ENCODE measurements around the gene TMEM97. TPM values are rescaled to one million over a fixed set of nuclear protein-coding genes. Genes with fewer than 3 reads are reported as not detected.

Gene TMEM97
- total RNA-seq, 5 donors from 2014 or later (not counting 1 experiment from before 2014, with no cell fraction given) = 3.4 to 7.2 (median 5.1) TPM

DNA sequence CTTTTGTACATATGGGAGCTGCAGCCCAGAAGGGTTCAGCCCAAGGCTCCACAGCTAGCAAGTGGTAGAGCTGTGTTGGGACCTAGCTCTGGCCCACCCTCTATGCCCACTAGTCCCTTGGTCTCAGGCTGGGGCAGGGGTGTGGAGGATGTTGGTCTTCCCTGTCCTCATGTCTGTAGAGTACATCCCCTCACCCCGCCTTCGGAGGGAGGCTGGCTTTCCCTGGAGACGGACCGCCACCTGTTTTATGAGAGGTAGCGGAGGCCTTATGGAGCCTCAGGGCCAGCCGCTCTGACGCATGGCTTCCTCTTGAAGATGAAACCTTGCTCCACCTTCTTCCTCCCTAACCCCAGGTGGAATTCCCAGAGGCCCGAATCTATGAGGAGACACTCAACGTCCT is 25.0 kb downstream of the TMEM97 start:
- Mint-ChIP-seq H3K27me3 (no peaks in the 10 kb centered on the region), H3K27ac (no peak overlapping the region), H3K4me3 (no peak overlapping the region), H3K4me1 (peaks cover 0 to 2% (median 0%) of the 10 kb centered on the region in 3 donors), H3K9me3 (no peaks in the 10 kb centered on the region), H3K36me3 (peaks cover 24% of the 10 kb centered on the region)
- 94% methylated on average over 7 of the region's 9 CpGs for WGBS (ENCODE audit: insufficient coverage)
- Histone ChIP-seq H3K27me3 (replicated peaks in 1 of 2; ENCODE audit: control insufficient read depth in 2 of 2, extremely low read depth in 1 of 2, insufficient read depth in 2 of 2, low read length in 1 of 2) (no peaks in the 10 kb centered on the region), H3K36me3 (ENCODE audit: control insufficient read depth in 2 of 2, extremely low read depth in 1 of 2, insufficient read depth in 1 of 2, low read length in 1 of 2) (peaks cover 16 to 92% of the 10 kb centered on the region in 2 donors), H3K27ac (ENCODE audit: low read length) (no peak overlapping the region), H3K4me3 (ENCODE audit: control insufficient read depth in 1 of 2, extremely low read depth in 1 of 2, low read length in 1 of 2) (no peak overlapping the region), H3K9me3 (no peaks in the 10 kb centered on the region), H3K4me1 (ENCODE audit: control insufficient read depth in 1 of 2, extremely low read depth in 1 of 2, insufficient read depth in 2 of 2, low read length in 2 of 2) (no peaks in the 10 kb centered on the region)
- ATAC-seq (replicated peaks in 1 of 4) (no peak), DNase-seq (no peak)
- CTCF ChIA-PET = no interaction called here
- POLR2A ChIA-PET = no interaction called here

DNA sequence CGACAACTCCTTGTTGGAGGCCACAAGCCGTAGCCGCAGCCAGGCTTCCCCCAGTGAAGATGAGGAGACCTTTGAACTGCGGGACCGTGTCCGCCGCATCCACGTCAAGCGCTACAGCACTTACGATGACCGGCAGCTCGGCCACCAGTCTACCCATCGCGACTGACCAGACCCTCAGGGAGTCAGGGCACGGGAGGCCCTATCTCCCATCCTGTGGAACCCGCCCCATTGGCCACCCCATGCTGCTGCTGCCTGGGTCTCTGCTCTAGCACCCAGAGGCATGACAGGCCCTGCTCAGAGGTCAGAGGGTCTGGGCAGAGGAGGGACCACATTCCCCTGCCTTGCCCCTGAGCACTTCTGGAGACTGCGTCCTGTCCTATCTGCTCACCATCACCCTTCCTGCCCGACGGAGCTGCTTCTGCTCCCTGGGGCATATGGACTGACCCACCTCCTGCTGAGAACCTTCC is 25.5 kb downstream of the TMEM97 start:
- Mint-ChIP-seq H3K4me1 (no peaks in the 10 kb centered on the region), H3K9me3 (no peaks in the 10 kb centered on the region), H3K4me3 (no peak overlapping the region), H3K27me3 (no peaks in the 10 kb centered on the region), H3K27ac (no peak overlapping the region), H3K36me3 (peaks cover 21% of the 10 kb centered on the region)
- POLR2A ChIA-PET = no interaction called here
- Histone ChIP-seq H3K4me3 (ENCODE audit: control insufficient read depth in 1 of 2, extremely low read depth in 1 of 2, low read length in 1 of 2) (no peak overlapping the region), H3K27me3 (replicated peaks in 1 of 2; ENCODE audit: control insufficient read depth in 2 of 2, extremely low read depth in 1 of 2, insufficient read depth in 2 of 2, low read length in 1 of 2) (no peaks in the 10 kb centered on the region), H3K4me1 (ENCODE audit: control insufficient read depth in 1 of 2, extremely low read depth in 1 of 2, insufficient read depth in 2 of 2, low read length in 2 of 2) (no peaks in the 10 kb centered on the region), H3K9me3 (no peaks in the 10 kb centered on the region), H3K36me3 (ENCODE audit: control insufficient read depth in 2 of 2, extremely low read depth in 1 of 2, insufficient read depth in 1 of 2, low read length in 1 of 2) (peaks cover 17 to 93% of the 10 kb centered on the region in 2 donors), H3K27ac (ENCODE audit: low read length) (no peak overlapping the region)
- CTCF ChIA-PET = no interaction called here
- WGBS (ENCODE audit: insufficient coverage) = 99% methylated on average over 16 of the region's 19 CpGs
- ATAC-seq (replicated peaks in 1 of 4) = no peak
- no peak for DNase-seq

DNA sequence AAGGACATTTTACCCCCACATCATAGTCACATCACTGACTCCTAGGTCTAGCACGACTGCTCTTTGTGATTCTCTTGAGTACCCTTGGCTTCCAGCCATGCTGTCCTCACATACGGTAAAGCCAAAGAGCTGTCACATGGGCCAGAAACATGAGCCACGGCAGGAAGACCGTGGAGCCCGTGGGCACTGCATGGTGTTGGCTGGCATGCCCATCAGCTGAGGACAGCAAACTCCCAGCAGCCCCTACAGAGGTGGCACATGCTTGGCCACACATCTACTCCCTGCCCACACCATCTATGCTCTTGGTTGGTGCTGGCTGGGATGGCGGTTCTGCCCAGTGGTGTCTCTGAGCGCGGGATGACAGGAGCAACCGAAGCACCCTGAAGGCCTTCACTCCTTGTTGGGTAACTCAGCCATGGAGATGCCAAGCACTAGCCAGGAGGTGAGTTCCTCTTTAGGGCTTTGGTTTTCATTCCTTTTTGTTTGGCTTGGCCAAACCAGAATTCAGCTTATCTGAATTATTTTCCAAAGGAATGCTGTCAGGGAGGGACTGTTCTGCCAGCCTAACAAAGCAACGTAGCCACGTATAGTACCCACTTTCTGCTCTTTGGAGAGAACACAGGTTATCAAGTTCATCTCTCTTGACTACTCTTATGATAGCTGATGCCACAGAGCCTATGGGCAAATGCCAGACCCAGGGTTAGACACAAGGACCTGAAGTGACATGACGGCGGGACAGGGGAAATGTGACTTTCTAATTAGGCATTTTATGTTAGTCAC is 26.6 kb downstream of the TMEM97 start:
- no peaks in the 10 kb centered on the region for H3K9me3 ChIP-seq
- H3K4me1 ChIP-seq (ENCODE audit: control insufficient read depth in 1 of 2, extremely low read depth in 1 of 2, insufficient read depth in 2 of 2, low read length in 2 of 2) = no peaks in the 10 kb centered on the region
- ATAC-seq (replicated peaks in 1 of 4) (no peak), DNase-seq (no peak)
- no peak overlapping the region for H3K27ac ChIP-seq (ENCODE audit: low read length)
- WGBS (ENCODE audit: insufficient coverage) = 98% methylated on average over 11 of the region's 13 CpGs
- Mint-ChIP-seq H3K4me1 (no peaks in the 10 kb centered on the region), H3K9me3 (no peaks in the 10 kb centered on the region), H3K27me3 (no peaks in the 10 kb centered on the region), H3K4me3 (no peak overlapping the region), H3K36me3 (peaks cover 24% of the 10 kb centered on the region), H3K27ac (no peak overlapping the region)
- POLR2A ChIA-PET = interaction anchor here in 1 of 2 donors (0.5 kb wide), 1 partner anchor 15 kb away, joined by 5 read pairs; no protein-coding TSS in a partner anchor
- CTCF ChIA-PET = no interaction called here
- H3K36me3 ChIP-seq (ENCODE audit: control insufficient read depth in 2 of 2, extremely low read depth in 1 of 2, insufficient read depth in 1 of 2, low read length in 1 of 2) = peaks cover 19 to 94% of the 10 kb centered on the region in 2 donors
- no peaks in the 10 kb centered on the region for H3K27me3 ChIP-seq (replicated peaks in 1 of 2; ENCODE audit: control insufficient read depth in 2 of 2, extremely low read depth in 1 of 2, insufficient read depth in 2 of 2, low read length in 1 of 2)
- H3K4me3 ChIP-seq (ENCODE audit: control insufficient read depth in 1 of 2, extremely low read depth in 1 of 2, low read length in 1 of 2) = no peak overlapping the region

DNA sequence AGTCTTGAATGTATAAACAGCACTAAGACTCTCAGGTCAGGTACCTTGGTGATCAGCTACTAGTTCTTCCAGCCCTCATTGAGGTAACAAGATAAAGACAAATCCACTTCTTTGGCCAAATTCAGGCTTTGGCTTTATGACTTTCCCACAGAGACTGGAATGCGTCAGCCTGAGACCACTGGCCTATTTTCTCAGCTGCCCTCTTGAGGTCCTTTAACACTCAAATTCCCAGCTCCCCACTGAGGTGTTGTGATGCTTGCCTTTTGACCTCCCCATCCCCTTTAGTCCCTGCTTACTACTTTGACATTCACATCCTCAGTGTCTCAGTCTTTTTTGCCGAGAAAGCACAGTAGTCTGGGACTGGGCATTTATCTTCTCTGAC is 27.2 kb downstream of the TMEM97 start:
- POLR2A ChIA-PET = interaction anchor here in 1 of 2 donors (0.9 kb wide), 1 partner anchor 9 kb away, joined by 3 read pairs; no protein-coding TSS in a partner anchor
- H3K4me3 Mint-ChIP-seq = no peak overlapping the region
- H3K4me1 Mint-ChIP-seq = no peaks in the 10 kb centered on the region
- no peak for ATAC-seq (replicated peaks in 1 of 4)
- Histone ChIP-seq H3K27ac (ENCODE audit: low read length) (no peak overlapping the region), H3K4me3 (ENCODE audit: control insufficient read depth in 1 of 2, extremely low read depth in 1 of 2, low read length in 1 of 2) (no peak overlapping the region), H3K4me1 (ENCODE audit: control insufficient read depth in 1 of 2, extremely low read depth in 1 of 2, insufficient read depth in 2 of 2, low read length in 2 of 2) (no peaks in the 10 kb centered on the region), H3K36me3 (ENCODE audit: control insufficient read depth in 2 of 2, extremely low read depth in 1 of 2, insufficient read depth in 1 of 2, low read length in 1 of 2) (peaks cover 20 to 95% of the 10 kb centered on the region in 2 donors), H3K27me3 (replicated peaks in 1 of 2; ENCODE audit: control insufficient read depth in 2 of 2, extremely low read depth in 1 of 2, insufficient read depth in 2 of 2, low read length in 1 of 2) (no peaks in the 10 kb centered on the region), H3K9me3 (no peaks in the 10 kb centered on the region)
- peaks cover 30% of the 10 kb centered on the region for H3K36me3 Mint-ChIP-seq
- no peak overlapping the region for H3K27ac Mint-ChIP-seq
- H3K9me3 Mint-ChIP-seq = no peaks in the 10 kb centered on the region
- DNase-seq = no peak
- 100% methylated on average over 1 of the region's 2 CpGs for WGBS (ENCODE audit: insufficient coverage)
- no peaks in the 10 kb centered on the region for H3K27me3 Mint-ChIP-seq
- CTCF ChIA-PET = no interaction called here

DNA sequence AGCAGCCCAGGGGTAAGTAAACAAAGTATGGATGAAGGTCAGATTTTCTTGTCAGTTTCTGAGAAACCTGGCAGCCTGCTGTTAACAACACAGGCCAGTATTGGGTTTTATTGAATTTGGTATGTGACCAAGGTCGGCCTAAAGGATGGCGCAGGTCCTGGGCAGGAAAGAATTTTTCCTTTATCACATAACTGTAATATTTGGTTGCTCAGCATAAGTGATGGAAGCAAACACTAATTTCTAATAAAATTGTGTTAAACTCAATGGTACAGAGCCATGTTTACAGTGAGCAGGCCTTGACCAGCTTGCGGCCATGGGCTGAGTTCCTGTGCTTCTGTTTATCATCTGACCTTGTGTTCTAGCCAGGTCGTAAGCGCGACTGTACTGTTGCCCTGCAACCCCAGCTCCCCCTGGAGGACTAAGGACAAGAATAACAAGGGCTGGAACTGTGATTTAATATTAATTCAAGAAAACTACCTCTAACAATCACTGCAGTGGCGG is 27.8 kb downstream of the TMEM97 start:
- H3K9me3 ChIP-seq = no peaks in the 10 kb centered on the region
- 92% methylated on average over 2 of the region's 7 CpGs for WGBS (ENCODE audit: insufficient coverage)
- H3K27me3 Mint-ChIP-seq = no peaks in the 10 kb centered on the region
- H3K4me1 Mint-ChIP-seq = no peaks in the 10 kb centered on the region
- H3K9me3 Mint-ChIP-seq = no peaks in the 10 kb centered on the region
- ChIA-PET POLR2A (interaction anchor here in 1 of 2 donors (0.9 kb wide), 1 partner anchor 9 kb away, joined by 3 read pairs; no protein-coding TSS in a partner anchor), CTCF (no interaction called here)
- no peak overlapping the region for H3K27ac Mint-ChIP-seq
- DNase-seq (no peak), ATAC-seq (replicated peaks in 1 of 4) (no peak)
- no peaks in the 10 kb centered on the region for H3K4me1 ChIP-seq (ENCODE audit: control insufficient read depth in 1 of 2, extremely low read depth in 1 of 2, insufficient read depth in 2 of 2, low read length in 2 of 2)
- peaks cover 24 to 95% of the 10 kb centered on the region in 2 donors for H3K36me3 ChIP-seq (ENCODE audit: control insufficient read depth in 2 of 2, extremely low read depth in 1 of 2, insufficient read depth in 1 of 2, low read length in 1 of 2)
- H3K36me3 Mint-ChIP-seq = peaks cover 36% of the 10 kb centered on the region
- no peak overlapping the region for H3K4me3 Mint-ChIP-seq
- no peak overlapping the region for H3K27ac ChIP-seq (ENCODE audit: low read length)
- no peaks in the 10 kb centered on the region for H3K27me3 ChIP-seq (replicated peaks in 1 of 2; ENCODE audit: control insufficient read depth in 2 of 2, extremely low read depth in 1 of 2, insufficient read depth in 2 of 2, low read length in 1 of 2)
- no peak overlapping the region for H3K4me3 ChIP-seq (ENCODE audit: control insufficient read depth in 1 of 2, extremely low read depth in 1 of 2, low read length in 1 of 2)

DNA sequence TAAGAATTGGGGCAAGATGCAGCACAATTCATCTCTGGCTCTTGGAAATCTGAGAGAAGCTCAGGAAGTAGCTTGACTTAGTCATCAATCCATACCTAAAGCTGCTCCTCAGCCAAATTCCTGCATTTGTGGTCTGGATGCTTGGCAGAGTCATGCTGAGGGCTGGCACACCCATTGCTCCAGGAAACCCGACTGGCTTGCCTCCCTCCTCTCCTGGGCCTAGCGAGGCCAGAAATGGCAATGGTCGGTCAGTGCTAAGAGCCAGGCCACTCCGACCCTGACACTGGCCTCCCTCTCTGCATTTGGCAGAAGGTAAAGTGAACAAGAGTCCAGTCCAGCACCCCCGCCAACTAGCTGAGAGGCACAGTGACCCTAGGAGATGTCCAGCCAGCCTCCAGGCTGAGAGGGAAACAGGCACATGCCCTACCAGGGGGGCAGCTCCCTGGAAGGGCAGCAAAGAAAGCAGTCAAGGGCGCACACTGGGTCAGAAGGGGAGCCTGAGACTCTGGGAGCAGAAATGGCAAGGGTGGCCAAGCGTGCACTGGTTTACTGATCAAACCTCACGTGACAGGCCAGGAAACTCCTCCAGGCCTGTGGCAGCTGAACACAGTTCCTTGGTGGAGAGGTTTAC is 28.4 kb downstream of the TMEM97 start:
- no peaks in the 10 kb centered on the region for H3K27me3 Mint-ChIP-seq
- peaks cover 21 to 92% of the 10 kb centered on the region in 2 donors for H3K36me3 ChIP-seq (ENCODE audit: control insufficient read depth in 2 of 2, extremely low read depth in 1 of 2, insufficient read depth in 1 of 2, low read length in 1 of 2)
- ChIA-PET CTCF (interaction anchor here in 1 of 2 donors (1.4 kb wide), 1 partner anchor 12 kb away, joined by 4 read pairs; the partner anchor contains the start of genes IFT20 and TNFAIP1), POLR2A (interaction anchor here in 1 of 2 donors (0.9 kb wide), 1 partner anchor 10 kb away, joined by 3 read pairs; no protein-coding TSS in a partner anchor)
- ATAC-seq (replicated peaks in 1 of 4) (no peak), DNase-seq (no peak)
- WGBS (ENCODE audit: insufficient coverage) = 100% methylated on average over 5 of the region's 8 CpGs
- no peaks in the 10 kb centered on the region for H3K27me3 ChIP-seq (replicated peaks in 1 of 2; ENCODE audit: control insufficient read depth in 2 of 2, extremely low read depth in 1 of 2, insufficient read depth in 2 of 2, low read length in 1 of 2)
- no peaks in the 10 kb centered on the region for H3K9me3 ChIP-seq
- H3K36me3 Mint-ChIP-seq = peaks cover 38% of the 10 kb centered on the region
- no peak overlapping the region for H3K27ac ChIP-seq (ENCODE audit: low read length)
- no peak overlapping the region for H3K4me3 Mint-ChIP-seq
- no peak overlapping the region for H3K27ac Mint-ChIP-seq
- no peaks in the 10 kb centered on the region for H3K4me1 Mint-ChIP-seq
- H3K4me3 ChIP-seq (ENCODE audit: control insufficient read depth in 1 of 2, extremely low read depth in 1 of 2, low read length in 1 of 2) = no peak overlapping the region
- H3K9me3 Mint-ChIP-seq = no peaks in the 10 kb centered on the region
- no peaks in the 10 kb centered on the region for H3K4me1 ChIP-seq (ENCODE audit: control insufficient read depth in 1 of 2, extremely low read depth in 1 of 2, insufficient read depth in 2 of 2, low read length in 2 of 2)

Measured in T-cell (primary cell).